HepG2 (cell line): ENCODE results near the gene TIMM17B.

Experiments used
- ARNT ChIP-seq: fragments of 450-650 bp; IDR thresholded peaks from 2 replicates; pipeline ENCODE4 v1.6.1; 2017
- CTCF ChIP-seq: sonication (generic); formaldehyde crosslinking; IDR thresholded peaks from 2 replicates; pipeline ENCODE4 v1.5.0; 2020; ENCODE audit warnings: mild to moderate bottlenecking, missing genetic modification reagents, moderate library complexity
- EED ChIP-seq: sonication (generic); formaldehyde crosslinking; IDR thresholded peaks from 2 replicates; pipeline ENCODE4 v1.5.0; 2020; ENCODE audit warnings: mild to moderate bottlenecking, missing genetic modification reagents
- EP300 ChIP-seq, 3 experiments: sonication (generic) in 1 of 3; formaldehyde crosslinking in 1 of 3; IDR thresholded peaks; 2 replicates each; pipeline versions ENCODE4 v1.5.1 to v1.6.1; 2011 to 2020; ENCODE audit warnings: low read depth in 2 of 3, low read length in 2 of 3, borderline replicate concordance in 1 of 3, improper control_type of control experiment in 1 of 3, mild to moderate bottlenecking in 1 of 3, missing genetic modification reagents in 1 of 3, moderate library complexity in 1 of 3
- HOXD1 ChIP-seq: sonication (generic); formaldehyde crosslinking; IDR thresholded peaks from 2 replicates; pipeline ENCODE4 v1.5.0; 2020; ENCODE audit warnings: missing genetic modification reagents
- ZNF17 ChIP-seq: sonication (generic); formaldehyde crosslinking; IDR thresholded peaks from 2 replicates; pipeline ENCODE4 v1.5.0; 2020; ENCODE audit warnings: mild to moderate bottlenecking, missing genetic modification reagents
- ZNF274 ChIP-seq: sonication (generic); formaldehyde crosslinking; IDR thresholded peaks from 2 replicates; pipeline ENCODE4 v1.5.1; 2020; ENCODE audit warnings: mild to moderate bottlenecking, missing genetic modification reagents

GRCh38 chrX:48897157-48897624 is 377 bp downstream of the TIMM17B start:
- TF ChIP-seq CTCF (CRISPR knock-in tag) = no peak
- TF ChIP-seq EED (CRISPR knock-in tag) = no peak
- no peak for TF ChIP-seq ZNF17 (CRISPR knock-in tag)
- TF ChIP-seq ARNT = no peak
- no peak for TF ChIP-seq EP300 (IDR thresholded peaks at IDR 0.05; ENCODE audit: low read depth in 2 of 2, low read length in 2 of 2)
- no peak for TF ChIP-seq EP300 (CRISPR knock-in tag; IDR thresholded peaks at IDR 0.05; ENCODE audit: borderline replicate concordance)
- no peak for TF ChIP-seq HOXD1 (CRISPR knock-in tag)
- no peak for TF ChIP-seq ZNF274 (CRISPR knock-in tag)
